HuH-7.5 (cell line): Measurements from ENCODE around the gene MYCBP.
"Not testable (repeated sequence)": the region's sequence is repeated elsewhere in the genome, so short reads cannot be mapped to it uniquely, and the experiment has no call there.

ENCODE experiments used
- DNase-seq: peaks from one replicate; pipeline ENCODE4 v3.0.0; 2011; ENCODE audit warnings: low spot score

The MYCBP gene

GRCh38 chr1:38867208-38867607, 5.9 kb downstream of the MYCBP start:
- DNase-seq: no peak

- no peak for DNase-seq
Observed at GRCh38 chr1:38865112-38865715, 7.9 kb downstream of the MYCBP start.

GRCh38 chr1:38860454-38860795, 12.7 kb downstream of the MYCBP start:
- no peak for DNase-seq

GRCh38 chr1:38859561-38860453, 13.3 kb downstream of the MYCBP start, which contains the start of gene RRAGC:
TSS of gene RRAGC (minus strand) at chr1:38859772. CDS start at chr1:38859646, 126 bp downstream.
- peak; percentile 97 for DNase-seq

GRCh38 chr1:38858833-38859560, 14.2 kb downstream of the MYCBP start:
- peak; percentile 37 for DNase-seq

DNA sequence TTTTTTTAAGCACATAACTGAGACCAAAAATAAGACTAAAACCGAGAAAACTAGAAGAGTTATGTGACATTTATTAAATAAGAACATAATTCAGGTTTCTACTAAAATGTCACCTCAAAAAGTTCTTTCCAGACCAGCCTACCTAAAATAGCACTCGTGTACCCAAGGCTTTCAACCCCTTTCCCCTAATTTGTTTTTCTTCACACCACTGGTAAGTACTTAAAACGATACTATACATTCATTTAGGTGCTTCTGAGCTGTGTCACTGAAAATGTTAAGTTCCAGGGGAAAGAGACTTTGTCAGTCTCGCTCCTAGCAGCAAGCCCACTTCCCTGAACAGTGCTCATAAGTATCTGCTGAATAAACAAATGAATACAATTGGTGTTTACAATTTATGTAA, 20.4 kb downstream of the MYCBP start:
- DNase-seq: no peak

GRCh38 chr1:38848071-38848470, 25.1 kb downstream of the MYCBP start:
- DNase-seq: no peak

DNA sequence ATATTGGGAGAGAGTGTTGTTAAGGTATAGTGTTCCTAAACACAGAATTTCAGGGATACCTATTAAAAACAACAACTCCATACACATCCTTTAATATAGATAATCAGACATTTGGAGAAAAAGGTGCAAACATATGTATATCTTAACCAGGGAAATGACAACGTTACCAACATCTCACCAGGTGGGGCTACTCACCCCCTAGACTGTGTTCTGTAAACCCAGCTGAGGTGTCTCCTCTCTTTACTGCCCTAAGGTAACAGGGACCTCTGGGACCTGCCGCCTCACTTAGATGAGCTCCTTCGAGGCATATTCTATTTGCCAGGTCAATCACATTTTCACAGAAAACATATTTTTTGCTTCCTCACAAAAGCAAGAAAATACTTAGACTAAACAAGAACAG, 26.9 kb downstream of the MYCBP start:
- no peak for DNase-seq

DNA sequence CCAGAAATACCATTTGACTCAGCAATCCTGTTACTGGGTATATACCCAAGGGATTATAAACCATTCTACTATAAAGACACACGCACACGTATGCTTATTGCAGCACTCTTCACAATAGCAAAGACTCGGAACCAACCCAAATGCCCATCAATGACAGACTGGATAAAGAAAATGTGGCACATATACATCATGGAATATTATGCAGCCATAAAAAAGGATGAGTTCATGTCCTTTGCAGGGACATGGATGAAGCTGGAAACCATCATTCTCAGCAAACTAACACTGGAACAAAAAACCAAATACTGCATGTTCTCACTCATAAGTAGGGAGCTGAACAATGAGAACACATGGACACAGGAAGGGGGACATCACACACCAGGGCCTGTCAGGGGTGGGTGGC, 28.1 kb downstream of the MYCBP start:
- DNase-seq: not testable (repeated sequence)

GRCh38 chr1:38840281-38840680, 32.9 kb downstream of the MYCBP start:
- no peak for DNase-seq

- DNase-seq: no peak
Observed at GRCh38 chr1:38839363-38839762, 33.8 kb downstream of the MYCBP start.

DNA sequence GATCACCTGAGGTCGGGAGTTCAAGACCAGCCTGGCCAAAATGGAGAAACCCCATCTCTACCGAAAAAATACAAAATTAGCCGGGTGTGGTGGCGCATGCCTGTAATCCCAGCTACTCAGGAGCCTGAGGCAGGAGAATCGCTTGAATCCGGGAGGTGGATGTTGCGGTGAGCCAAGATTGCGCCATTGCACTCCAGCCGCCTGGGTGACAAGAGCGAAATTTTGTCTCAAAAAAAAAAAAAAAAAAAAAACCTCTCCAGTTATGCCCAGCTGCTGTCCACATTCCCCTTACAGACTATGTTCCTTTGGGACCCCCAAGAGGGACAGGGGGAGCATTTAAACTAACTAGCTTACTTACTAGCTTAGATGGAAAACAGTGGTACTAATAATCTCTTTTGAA, 36.8 kb downstream of the MYCBP start:
- not testable (repeated sequence) for DNase-seq

GRCh38 chr1:38834937-38835827, 38.0 kb downstream of the MYCBP start:
- no peak for DNase-seq

- no peak for DNase-seq
Observed at GRCh38 chr1:38834221-38834782, 38.8 kb downstream of the MYCBP start.

DNA sequence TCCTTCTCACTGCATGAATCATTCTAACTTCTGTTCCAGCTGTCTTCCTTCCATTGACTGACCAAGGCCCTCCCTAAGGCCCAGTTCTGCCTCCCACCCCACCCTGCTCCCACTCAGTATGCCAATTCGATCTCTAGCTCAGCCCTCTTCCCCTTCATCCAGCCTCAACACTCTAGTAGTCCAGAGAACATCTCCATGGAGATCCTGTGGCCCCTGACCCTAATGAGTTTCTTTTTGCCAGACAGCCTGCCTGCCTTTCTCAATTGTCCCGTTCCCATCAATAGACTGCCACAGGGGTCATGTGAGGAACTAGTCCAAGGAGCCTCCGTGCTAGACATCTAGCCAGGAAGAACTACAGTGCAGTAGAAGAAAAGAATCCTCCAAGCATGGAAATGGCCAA, 40.0 kb downstream of the MYCBP start:
- DNase-seq: no peak

GRCh38 chr1:38832370-38832734, 40.8 kb downstream of the MYCBP start:
- DNase-seq: no peak

GRCh38 chr1:38831731-38832369, 41.3 kb downstream of the MYCBP start:
- no peak for DNase-seq

GRCh38 chr1:38829368-38829767, 43.8 kb downstream of the MYCBP start:
- DNase-seq: no peak

GRCh38 chr1:38827318-38827717, 45.8 kb downstream of the MYCBP start:
- no peak for DNase-seq

- DNase-seq: no peak
Observed at GRCh38 chr1:38826886-38827285, 46.3 kb downstream of the MYCBP start.

GRCh38 chr1:38826262-38826661, 46.9 kb downstream of the MYCBP start:
- DNase-seq: no peak
